GM19452 (cell line): ENCODE measurements around the gene INHBE.

Experiments used
- ATAC-seq: cut with Tn5 transposase; IDR thresholded peaks from one replicate; pipeline ENCODE4 v1.9.1; 2021; ENCODE audit not compliant: unreplicated experiment

INHBE gene

GRCh38 chr12:57460841-57461275, 5.8 kb downstream of the INHBE start:
- no peak for ATAC-seq

GRCh38 chr12:57461276-57461916, 6.3 kb downstream of the INHBE start:
- ATAC-seq = no peak

- ATAC-seq = no peak
Observed at GRCh38 chr12:57461917-57462250, 6.8 kb downstream of the INHBE start.

GRCh38 chr12:57462251-57462911, 7.3 kb downstream of the INHBE start:
- ATAC-seq = peak; percentile 73

- ATAC-seq = no peak
Observed at GRCh38 chr12:57462912-57463253, 7.8 kb downstream of the INHBE start.

GRCh38 chr12:57464569-57464968, 9.5 kb downstream of the INHBE start:
- ATAC-seq = no peak

- ATAC-seq = no peak
Observed at GRCh38 chr12:57465030-57465746, 10.1 kb downstream of the INHBE start.

GRCh38 chr12:57465747-57466505, 10.8 kb downstream of the INHBE start:
- ATAC-seq = no peak

GRCh38 chr12:57467212-57467874, 12.2 kb downstream of the INHBE start:
- no peak for ATAC-seq

- ATAC-seq = no peak
Observed at GRCh38 chr12:57467915-57468314, 12.8 kb downstream of the INHBE start.

GRCh38 chr12:57469296-57470164, 14.4 kb downstream of the INHBE start:
- no peak for ATAC-seq

GRCh38 chr12:57470286-57470969, 15.3 kb downstream of the INHBE start:
- ATAC-seq = no peak

- ATAC-seq = no peak
Observed at GRCh38 chr12:57470970-57471656, 16.0 kb downstream of the INHBE start.

- ATAC-seq = no peak
Observed at GRCh38 chr12:57471661-57472060, 16.6 kb downstream of the INHBE start.

GRCh38 chr12:57472391-57472790, 17.3 kb downstream of the INHBE start:
- no peak for ATAC-seq

GRCh38 chr12:57473392-57473791, 18.3 kb downstream of the INHBE start:
- no peak for ATAC-seq

GRCh38 chr12:57473886-57474285, 18.8 kb downstream of the INHBE start:
- no peak for ATAC-seq

- no peak for ATAC-seq
Observed at GRCh38 chr12:57474430-57474829, 19.3 kb downstream of the INHBE start.

GRCh38 chr12:57474862-57475261, 19.8 kb downstream of the INHBE start:
- ATAC-seq = no peak
